HepG2 (cell line): Measurements from ENCODE around the gene AFTPH. TPM values are rescaled to one million over a fixed set of nuclear protein-coding genes. Genes with fewer than 3 reads are reported as not detected.
A peak's percentile ranks its signal among the peaks of the same experiment; 100 is the strongest.

ENCODE experiments used
- GPN1 ChIP-seq: sonication (generic); formaldehyde crosslinking; IDR thresholded peaks from 2 replicates; pipeline ENCODE4 v1.5.1; 2020; ENCODE audit warnings: missing genetic modification reagents, borderline replicate concordance
- GZF1 ChIP-seq: sonication (generic); formaldehyde crosslinking; IDR thresholded peaks from 2 replicates; pipeline ENCODE4 v1.5.1; 2020; ENCODE audit warnings: mild to moderate bottlenecking, missing genetic modification reagents
- HDAC1 ChIP-seq: sonication (generic); formaldehyde crosslinking; IDR thresholded peaks from 2 replicates; pipeline ENCODE4 v1.5.1; 2020; ENCODE audit warnings: mild to moderate bottlenecking, missing genetic modification reagents
- PAWR ChIP-seq: sonication (generic); formaldehyde crosslinking; IDR thresholded peaks from 2 replicates; pipeline ENCODE4 v1.4.0; 2020; ENCODE audit warnings: missing genetic modification reagents, mild to moderate bottlenecking, borderline replicate concordance
- PHF21A ChIP-seq: sonication (generic); formaldehyde crosslinking; IDR thresholded peaks from 2 replicates; pipeline ENCODE4 v1.5.0; 2020; ENCODE audit warnings: mild to moderate bottlenecking, missing genetic modification reagents
- POGZ ChIP-seq: sonication (generic); formaldehyde crosslinking; IDR thresholded peaks from 2 replicates; pipeline ENCODE4 v1.4.0; 2020; ENCODE audit warnings: mild to moderate bottlenecking, missing genetic modification reagents
- ZBTB20 ChIP-seq: sonication (generic); formaldehyde crosslinking; IDR thresholded peaks from 2 replicates; pipeline ENCODE4 v1.8.1; 2023; ENCODE audit warnings: missing genetic modification reagents, low read depth, mild to moderate bottlenecking, borderline replicate concordance
- ZNF224 ChIP-seq: sonication (generic); formaldehyde crosslinking; IDR thresholded peaks from 2 replicates; pipeline ENCODE4 v1.5.0; 2020; ENCODE audit warnings: mild to moderate bottlenecking, missing genetic modification reagents
- ZNF431 ChIP-seq: sonication (generic); formaldehyde crosslinking; IDR thresholded peaks from 2 replicates; pipeline ENCODE4 v1.9.0; 2022; ENCODE audit warnings: missing genetic modification reagents, low read depth, mild to moderate bottlenecking, borderline replicate concordance
- ZNF572 ChIP-seq: sonication (generic); formaldehyde crosslinking; IDR thresholded peaks from 2 replicates; pipeline ENCODE4 v1.5.1; 2020; ENCODE audit warnings: mild to moderate bottlenecking, missing genetic modification reagents
- ZNF703 ChIP-seq: sonication (generic); formaldehyde crosslinking; IDR thresholded peaks from 2 replicates; pipeline ENCODE4 v1.5.1; 2020; ENCODE audit warnings: missing genetic modification reagents, mild to moderate bottlenecking, moderate library complexity, borderline replicate concordance
- polyA plus RNA-seq, 8 experiments: library from polyadenylated mRNA; depleted of rRNA in 3 of 8; stranded (reverse) in 7 of 8; unstranded in 1 of 8; fragments of >200 nt; fragmentation: Illumina TruSeq in 4 of 8; extraction: Trizol in 4 of 8; gene quantifications; 2 replicates each; pipeline versions ENCODE4 v1.2.1 to v1.2.3, GENCODE V29; 2011 to 2016; ENCODE audit warnings: low read depth in 4 of 8, missing spikeins in 1 of 8, mixed read lengths in 1 of 8; ENCODE audit not compliant: insufficient read depth in 1 of 8
- total RNA-seq, 5 experiments: library from RNA; depleted of rRNA; stranded (reverse); fragments of >200 nt; fragmentation: Illumina TruSeq; extraction: Trizol; gene quantifications; 2 replicates each; pipeline ENCODE4 v1.2.3, GENCODE V29; 2016; ENCODE audit warnings: low read depth in 1 of 5
- TF ChIP-seq, protein P1 (sequence below): sonication (generic); formaldehyde crosslinking; IDR thresholded peaks from 2 replicates; pipeline ENCODE4 v1.4.0; 2020; ENCODE audit warnings: low read depth, mild to moderate bottlenecking, missing genetic modification reagents
- TF ChIP-seq, protein P2 (sequence below): IDR thresholded peaks from 2 replicates; pipeline ENCODE4 v1.6.1; 2018; ENCODE audit warnings: missing genetic modification reagents, mild to moderate bottlenecking, missing compliant biosample characterization
- TF ChIP-seq, protein P3 (sequence below): sonication (generic); formaldehyde crosslinking; IDR thresholded peaks from 2 replicates; pipeline ENCODE4 v1.8.1; 2023; ENCODE audit warnings: mild to moderate bottlenecking, missing genetic modification reagents, borderline replicate concordance
- TF ChIP-seq, protein P4 (sequence below): sonication (generic); formaldehyde crosslinking; IDR thresholded peaks from 2 replicates; pipeline ENCODE4 v1.8.0; 2022; ENCODE audit warnings: mild to moderate bottlenecking, missing genetic modification reagents
- TF ChIP-seq, protein P5 (sequence below): sonication (generic); formaldehyde crosslinking; IDR thresholded peaks from 2 replicates; pipeline ENCODE4 v1.9.0; 2022; ENCODE audit warnings: low read depth, missing genetic modification reagents
- TF ChIP-seq, protein P6 (sequence below): sonication (generic); formaldehyde crosslinking; IDR thresholded peaks from 2 replicates; pipeline ENCODE4 v1.5.0; 2020; ENCODE audit warnings: missing genetic modification reagents
- TF ChIP-seq, protein P7 (sequence below): sonication (generic); formaldehyde crosslinking; IDR thresholded peaks from 2 replicates; pipeline ENCODE4 v1.4.0; 2020; ENCODE audit warnings: mild to moderate bottlenecking, missing genetic modification reagents

Gene AFTPH
- total and polyA plus RNA-seq, 2 of the 13 experiments (the other 11 are each of a cell fraction or from before 2014, with no cell fraction given) = 27.5 to 36.8 TPM

DNA sequence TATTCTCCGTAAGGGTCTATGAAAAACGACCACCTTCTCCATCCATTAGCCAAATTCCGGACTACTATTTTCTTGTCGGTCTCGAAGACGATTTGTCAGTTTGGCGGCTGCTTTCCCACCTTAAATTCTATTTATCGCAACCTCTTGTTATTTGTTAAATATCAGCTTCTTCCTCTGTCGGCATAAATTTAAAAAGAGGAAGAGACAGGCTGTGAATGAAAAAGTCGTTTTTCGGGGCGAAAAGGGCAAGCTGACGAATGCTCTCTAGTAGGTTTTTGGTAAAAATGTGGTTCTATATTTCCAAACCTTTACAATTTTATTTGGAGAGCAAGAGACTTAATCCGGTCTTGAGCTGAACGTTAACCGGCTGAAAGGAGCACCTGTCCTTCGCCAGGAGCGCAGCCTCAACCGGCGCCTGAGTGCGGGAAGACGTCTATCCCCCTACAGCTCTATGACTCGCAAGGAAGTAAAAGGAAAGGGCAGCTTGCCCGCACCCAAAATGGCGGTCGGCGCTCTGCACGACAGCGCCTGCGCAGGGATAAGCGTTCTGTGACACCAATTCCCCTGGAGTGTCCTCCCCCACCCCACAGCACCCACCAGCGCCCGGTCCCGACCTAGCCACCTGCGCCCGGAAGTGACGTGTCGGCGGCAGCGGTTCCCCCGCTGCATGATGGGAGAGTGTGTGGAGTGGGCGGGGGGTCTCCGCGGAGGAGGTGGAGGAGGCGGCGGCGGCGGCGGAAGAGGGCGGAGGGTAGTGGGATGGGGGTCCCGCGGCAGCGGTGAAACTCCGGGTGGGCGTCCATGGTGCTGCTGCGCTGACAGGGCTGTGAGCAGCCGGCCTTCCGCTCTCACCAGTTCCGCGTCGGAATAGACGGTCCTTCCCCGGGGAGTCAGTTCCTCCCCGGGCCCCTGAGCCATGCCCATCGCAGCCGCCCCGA lies at the start of gene AFTPH (continued):
- TF ChIP-seq, protein P1, sequence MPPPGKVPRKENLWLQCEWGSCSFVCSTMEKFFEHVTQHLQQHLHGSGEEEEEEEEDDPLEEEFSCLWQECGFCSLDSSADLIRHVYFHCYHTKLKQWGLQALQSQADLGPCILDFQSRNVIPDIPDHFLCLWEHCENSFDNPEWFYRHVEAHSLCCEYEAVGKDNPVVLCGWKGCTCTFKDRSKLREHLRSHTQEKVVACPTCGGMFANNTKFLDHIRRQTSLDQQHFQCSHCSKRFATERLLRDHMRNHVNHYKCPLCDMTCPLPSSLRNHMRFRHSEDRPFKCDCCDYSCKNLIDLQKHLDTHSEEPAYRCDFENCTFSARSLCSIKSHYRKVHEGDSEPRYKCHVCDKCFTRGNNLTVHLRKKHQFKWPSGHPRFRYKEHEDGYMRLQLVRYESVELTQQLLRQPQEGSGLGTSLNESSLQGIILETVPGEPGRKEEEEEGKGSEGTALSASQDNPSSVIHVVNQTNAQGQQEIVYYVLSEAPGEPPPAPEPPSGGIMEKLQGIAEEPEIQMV (CRISPR knock-in tag) = no peak; the same call in 1 of the 2 replicates
- TF ChIP-seq, protein P2, sequence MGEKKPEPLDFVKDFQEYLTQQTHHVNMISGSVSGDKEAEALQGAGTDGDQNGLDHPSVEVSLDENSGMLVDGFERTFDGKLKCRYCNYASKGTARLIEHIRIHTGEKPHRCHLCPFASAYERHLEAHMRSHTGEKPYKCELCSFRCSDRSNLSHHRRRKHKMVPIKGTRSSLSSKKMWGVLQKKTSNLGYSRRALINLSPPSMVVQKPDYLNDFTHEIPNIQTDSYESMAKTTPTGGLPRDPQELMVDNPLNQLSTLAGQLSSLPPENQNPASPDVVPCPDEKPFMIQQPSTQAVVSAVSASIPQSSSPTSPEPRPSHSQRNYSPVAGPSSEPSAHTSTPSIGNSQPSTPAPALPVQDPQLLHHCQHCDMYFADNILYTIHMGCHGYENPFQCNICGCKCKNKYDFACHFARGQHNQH (CRISPR knock-in tag) = peak; percentile 43; the same call in 1 of the 2 replicates
- TF ChIP-seq, protein P3, sequence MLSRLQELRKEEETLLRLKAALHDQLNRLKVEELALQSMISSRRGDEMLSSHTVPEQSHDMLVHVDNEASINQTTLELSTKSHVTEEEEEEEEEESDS = no peak
- TF ChIP-seq, protein P4, sequence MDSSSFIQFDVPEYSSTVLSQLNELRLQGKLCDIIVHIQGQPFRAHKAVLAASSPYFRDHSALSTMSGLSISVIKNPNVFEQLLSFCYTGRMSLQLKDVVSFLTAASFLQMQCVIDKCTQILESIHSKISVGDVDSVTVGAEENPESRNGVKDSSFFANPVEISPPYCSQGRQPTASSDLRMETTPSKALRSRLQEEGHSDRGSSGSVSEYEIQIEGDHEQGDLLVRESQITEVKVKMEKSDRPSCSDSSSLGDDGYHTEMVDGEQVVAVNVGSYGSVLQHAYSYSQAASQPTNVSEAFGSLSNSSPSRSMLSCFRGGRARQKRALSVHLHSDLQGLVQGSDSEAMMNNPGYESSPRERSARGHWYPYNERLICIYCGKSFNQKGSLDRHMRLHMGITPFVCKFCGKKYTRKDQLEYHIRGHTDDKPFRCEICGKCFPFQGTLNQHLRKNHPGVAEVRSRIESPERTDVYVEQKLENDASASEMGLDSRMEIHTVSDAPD (CRISPR knock-in tag) = no peak; the same call in 1 of the 2 replicates
- TF ChIP-seq, protein P5, sequence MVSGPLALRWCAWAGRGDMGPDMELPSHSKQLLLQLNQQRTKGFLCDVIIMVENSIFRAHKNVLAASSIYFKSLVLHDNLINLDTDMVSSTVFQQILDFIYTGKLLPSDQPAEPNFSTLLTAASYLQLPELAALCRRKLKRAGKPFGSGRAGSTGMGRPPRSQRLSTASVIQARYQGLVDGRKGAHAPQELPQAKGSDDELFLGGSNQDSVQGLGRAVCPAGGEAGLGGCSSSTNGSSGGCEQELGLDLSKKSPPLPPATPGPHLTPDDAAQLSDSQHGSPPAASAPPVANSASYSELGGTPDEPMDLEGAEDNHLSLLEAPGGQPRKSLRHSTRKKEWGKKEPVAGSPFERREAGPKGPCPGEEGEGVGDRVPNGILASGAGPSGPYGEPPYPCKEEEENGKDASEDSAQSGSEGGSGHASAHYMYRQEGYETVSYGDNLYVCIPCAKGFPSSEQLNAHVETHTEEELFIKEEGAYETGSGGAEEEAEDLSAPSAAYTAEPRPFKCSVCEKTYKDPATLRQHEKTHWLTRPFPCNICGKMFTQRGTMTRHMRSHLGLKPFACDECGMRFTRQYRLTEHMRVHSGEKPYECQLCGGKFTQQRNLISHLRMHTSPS (CRISPR knock-in tag) = no peak
- TF ChIP-seq GZF1 (CRISPR knock-in tag) (0 out of 2 replicates have a peak, but pooled peaks have one; percentile 22), GPN1 (CRISPR knock-in tag) (no peak), ZNF431 (no peak), PAWR (CRISPR knock-in tag) (no peak), HDAC1 (peak; percentile 71), ZBTB20 (CRISPR knock-in tag) (no peak; the same call in 1 of the 2 replicates), ZNF703 (no peak), PHF21A (CRISPR knock-in tag) (peak; percentile 60; the same call in 1 of the 2 replicates), POGZ (peak; percentile 95), ZNF224 (CRISPR knock-in tag) (0 out of 2 replicates have a peak, but pooled peaks have one; percentile 24), ZNF572 (peak; percentile 31; the same call in 1 of the 2 replicates)
- TF ChIP-seq, protein P6, sequence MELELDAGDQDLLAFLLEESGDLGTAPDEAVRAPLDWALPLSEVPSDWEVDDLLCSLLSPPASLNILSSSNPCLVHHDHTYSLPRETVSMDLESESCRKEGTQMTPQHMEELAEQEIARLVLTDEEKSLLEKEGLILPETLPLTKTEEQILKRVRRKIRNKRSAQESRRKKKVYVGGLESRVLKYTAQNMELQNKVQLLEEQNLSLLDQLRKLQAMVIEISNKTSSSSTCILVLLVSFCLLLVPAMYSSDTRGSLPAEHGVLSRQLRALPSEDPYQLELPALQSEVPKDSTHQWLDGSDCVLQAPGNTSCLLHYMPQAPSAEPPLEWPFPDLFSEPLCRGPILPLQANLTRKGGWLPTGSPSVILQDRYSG (CRISPR knock-in tag) = no peak
- TF ChIP-seq, protein P7, sequence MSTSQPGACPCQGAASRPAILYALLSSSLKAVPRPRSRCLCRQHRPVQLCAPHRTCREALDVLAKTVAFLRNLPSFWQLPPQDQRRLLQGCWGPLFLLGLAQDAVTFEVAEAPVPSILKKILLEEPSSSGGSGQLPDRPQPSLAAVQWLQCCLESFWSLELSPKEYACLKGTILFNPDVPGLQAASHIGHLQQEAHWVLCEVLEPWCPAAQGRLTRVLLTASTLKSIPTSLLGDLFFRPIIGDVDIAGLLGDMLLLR (CRISPR knock-in tag) = no peak
